Measurements from ENCODE around the gene GRAMD1A. TPM values are rescaled to one million over a fixed set of nuclear protein-coding genes. Genes with fewer than 3 reads are reported as not detected.
"Not testable (repeated sequence)": the region's sequence is repeated elsewhere in the genome, so short reads cannot be mapped to it uniquely, and the experiment has no call there.

GRAMD1A gene
- total RNA-seq, 1 experiment from 2014 or later, result 75.4 TPM

- Histone ChIP-seq H3K27me3 (ENCODE audit: insufficient read depth, low read length) (no peaks in the 10 kb centered on the region), H3K9me3 (ENCODE audit: control insufficient read depth in 1 of 2, insufficient read depth in 1 of 2, low read depth in 1 of 2, low read length in 2 of 2) (no peaks in the 10 kb centered on the region), H4K20me1 (ENCODE audit: insufficient read depth) (no peaks in the 10 kb centered on the region), H3K27ac (ENCODE audit: low read depth, low read length) (no peak overlapping the region), H3K9ac (ENCODE audit: low read length) (no peak overlapping the region), H3K4me2 (ENCODE audit: low read length) (no peak overlapping the region), H3K9me2 (ENCODE audit: insufficient read depth) (no peaks in the 10 kb centered on the region), H3K36me3 (ENCODE audit: control insufficient read depth in 1 of 2, insufficient read depth in 2 of 2, low read length in 2 of 2) (peaks cover 5 to 18% of the 10 kb centered on the region in 2 experiments; a peak in 3 of 4 replicates), H2AFZ (ENCODE audit: low read depth, low read length, poor library complexity, severe bottlenecking) (no peak overlapping the region), H3K79me2 (ENCODE audit: insufficient read depth, low read length) (peaks cover 49% of the 10 kb centered on the region), H3K4me1 (ENCODE audit: control insufficient read depth in 1 of 2, insufficient read depth in 2 of 2, low read length in 2 of 2) (peaks cover 5 to 11% of the 10 kb centered on the region in 2 experiments; a peak in 2 of 4 replicates), H3K4me3 (replicated peaks in 1 of 2; ENCODE audit: low read depth in 1 of 2, low read length in 2 of 2) (no peak overlapping the region)
- intact Hi-C loops (cut with micrococcal nuclease), result no loop called here
- TF ChIP-seq CTCF (IDR thresholded peaks at IDR 0.05 in 2 of 3, conservative IDR thresholded peaks at IDR 0.05 in 1 of 3; ENCODE audit: borderline replicate concordance in 1 of 3, insufficient read depth in 1 of 3, low read depth in 2 of 3, low read length in 2 of 3), result no peak
- POLR2A ChIA-PET, result no interaction called here
- RAD21 ChIA-PET (ENCODE audit: low non-redundant PET in 1 of 2, low total read pairs in 2 of 2, uncharacterized antibody in 2 of 2, unreplicated experiment in 2 of 2), result no interaction called here
- BruUV-seq (replicated peaks), result no TSS peak
- no peak for DNase-seq (ENCODE audit: low read depth, low spot score)
- CTCF ChIA-PET, result no interaction called here
- ATAC-seq, result no peak
These were observed 5.3 kb downstream of the GRAMD1A start for GRCh38 chr19:35005256-35005977.

- H4K20me1 ChIP-seq (ENCODE audit: insufficient read depth); H3K27me3 ChIP-seq (ENCODE audit: insufficient read depth, low read length); RAD21 ChIA-PET (ENCODE audit: low non-redundant PET in 1 of 2, low total read pairs in 2 of 2, uncharacterized antibody in 2 of 2, unreplicated experiment in 2 of 2); H3K9me3 ChIP-seq (ENCODE audit: control insufficient read depth in 1 of 2, insufficient read depth in 1 of 2, low read depth in 1 of 2, low read length in 2 of 2); DNase-seq (ENCODE audit: low read depth, low spot score); H3K4me2 ChIP-seq (ENCODE audit: low read length); POLR2A ChIA-PET; H3K27ac ChIP-seq (ENCODE audit: low read depth, low read length); H2AFZ ChIP-seq (ENCODE audit: low read depth, low read length, poor library complexity, severe bottlenecking); CTCF ChIA-PET; intact Hi-C loops (cut with micrococcal nuclease); BruUV-seq (replicated peaks); H3K9ac ChIP-seq (ENCODE audit: low read length); ATAC-seq; H3K9me2 ChIP-seq (ENCODE audit: insufficient read depth); H3K4me3 ChIP-seq (replicated peaks in 1 of 2; ENCODE audit: low read depth in 1 of 2, low read length in 2 of 2): not testable (repeated sequence)
- Histone ChIP-seq H3K36me3 (ENCODE audit: control insufficient read depth in 1 of 2, insufficient read depth in 2 of 2, low read length in 2 of 2) (peaks cover 9 to 20% of the 10 kb centered on the region in 2 experiments; a peak in 3 of 4 replicates), H3K79me2 (ENCODE audit: insufficient read depth, low read length) (peaks cover 44% of the 10 kb centered on the region), H3K4me1 (ENCODE audit: control insufficient read depth in 1 of 2, insufficient read depth in 2 of 2, low read length in 2 of 2) (peaks cover 5 to 10% of the 10 kb centered on the region in 2 experiments; a peak in 2 of 4 replicates)
These were observed 5.9 kb downstream of the GRAMD1A start for GRCh38 chr19:35006007-35006341.
